HUES48 (cell line): ENCODE measurements around the gene IL1B.

Source experiments
- H3K27ac ChIP-seq: one replicate; pipeline ENCODE4 v1.7.0; 2013; ENCODE audit warnings: low read depth, low read length, inconsistent platforms
- H3K27me3 ChIP-seq: 2 replicates; pipeline ENCODE4 v1.6.1; 2013; ENCODE audit warnings: mild to moderate bottlenecking, low read length; ENCODE audit not compliant: control insufficient read depth, insufficient read depth
- H3K36me3 ChIP-seq: 2 replicates; pipeline ENCODE4 v1.6.1; 2013; ENCODE audit warnings: low read length; ENCODE audit not compliant: control insufficient read depth, insufficient read depth
- H3K4me1 ChIP-seq: 2 replicates; pipeline ENCODE4 v1.6.1; 2013; ENCODE audit warnings: mild to moderate bottlenecking, low read length; ENCODE audit not compliant: control insufficient read depth, insufficient read depth
- H3K4me3 ChIP-seq: 2 replicates; pipeline ENCODE4 v1.5.1; 2013; ENCODE audit warnings: mild to moderate bottlenecking, low read depth, low read length
- H3K9ac ChIP-seq: 2 replicates; pipeline ENCODE4 v1.6.1; 2013; ENCODE audit warnings: mild to moderate bottlenecking, low read depth, low read length, moderate library complexity
- H3K9me3 ChIP-seq: 2 replicates; pipeline ENCODE4 v1.6.1; 2013; ENCODE audit warnings: low read length; ENCODE audit not compliant: control insufficient read depth, insufficient read depth

Gene IL1B

GRCh38 chr2:112790305-112790704 lies 46.3 kb downstream of the IL1B start:
- Histone ChIP-seq H3K9me3 (no peaks in the 10 kb centered on the region), H3K4me1 (peaks cover 18% of the 10 kb centered on the region), H3K4me3 (no peak overlapping the region), H3K36me3 (no peaks in the 10 kb centered on the region), H3K27ac (no peak overlapping the region), H3K9ac (no peak overlapping the region), H3K27me3 (no peaks in the 10 kb centered on the region)

- no peaks in the 10 kb centered on the region for H3K9me3 ChIP-seq
- H3K36me3 ChIP-seq, result no peaks in the 10 kb centered on the region
- peaks cover 27% of the 10 kb centered on the region for H3K4me1 ChIP-seq
- H3K4me3 ChIP-seq, result no peak overlapping the region
- H3K27me3 ChIP-seq, result no peaks in the 10 kb centered on the region
- no peak overlapping the region for H3K9ac ChIP-seq
- no peak overlapping the region for H3K27ac ChIP-seq
Measured at GRCh38 chr2:112789186-112789585, 47.4 kb downstream of the IL1B start.

- Histone ChIP-seq H3K9me3 (no peaks in the 10 kb centered on the region), H3K9ac (no peak overlapping the region), H3K36me3 (no peaks in the 10 kb centered on the region), H3K4me1 (peaks cover 33% of the 10 kb centered on the region), H3K4me3 (no peak overlapping the region), H3K27ac (no peak overlapping the region), H3K27me3 (no peaks in the 10 kb centered on the region)
Measured at GRCh38 chr2:112788653-112789052, 47.9 kb downstream of the IL1B start.

GRCh38 chr2:112787729-112788393 lies 48.7 kb downstream of the IL1B start:
- Histone ChIP-seq H3K9me3 (no peaks in the 10 kb centered on the region), H3K4me3 (no peak overlapping the region), H3K9ac (no peak overlapping the region), H3K27ac (no peak overlapping the region), H3K36me3 (no peaks in the 10 kb centered on the region), H3K4me1 (peaks cover 38% of the 10 kb centered on the region), H3K27me3 (no peaks in the 10 kb centered on the region)

- no peak overlapping the region for H3K27ac ChIP-seq
- H3K9ac ChIP-seq, result no peak overlapping the region
- H3K4me1 ChIP-seq, result peaks cover 37% of the 10 kb centered on the region
- no peak overlapping the region for H3K4me3 ChIP-seq
- no peaks in the 10 kb centered on the region for H3K36me3 ChIP-seq
- no peaks in the 10 kb centered on the region for H3K27me3 ChIP-seq
- H3K9me3 ChIP-seq, result no peaks in the 10 kb centered on the region
Measured at GRCh38 chr2:112787294-112787693, 49.3 kb downstream of the IL1B start.

- Histone ChIP-seq H3K4me3 (peak within 1 kb of the TSS; percentile 37), H3K27me3 (no peaks in the 10 kb centered on the region), H3K27ac (peak within 1 kb of the TSS; percentile 48), H3K4me1 (peaks cover 29% of the 10 kb centered on the region), H3K9ac (no peak within 1 kb of the TSS), H3K36me3 (no peaks in the 10 kb centered on the region), H3K9me3 (no peaks in the 10 kb centered on the region)
Measured at GRCh38 chr2:112784199-112785189, 52.1 kb downstream of the IL1B start, which contains the start of gene IL1A. TSS of gene IL1A (minus strand) at chr2:112784493. CDS start at chr2:112783770, 723 bp downstream.

GRCh38 chr2:112783187-112783714 lies 53.3 kb downstream of the IL1B start:
- Histone ChIP-seq H3K27ac (no peak overlapping the region), H3K36me3 (no peaks in the 10 kb centered on the region)

GRCh38 chr2:112782234-112782799 lies 54.3 kb downstream of the IL1B start:
- Histone ChIP-seq H3K4me1 (peaks cover 29% of the 10 kb centered on the region), H3K9ac (no peak overlapping the region), H3K9me3 (no peaks in the 10 kb centered on the region), H3K27ac (no peak overlapping the region), H3K36me3 (no peaks in the 10 kb centered on the region), H3K27me3 (no peaks in the 10 kb centered on the region), H3K4me3 (no peak overlapping the region)

More at GRCh38 chr2:112783187-112783714, 53.3 kb downstream of the IL1B start:
- H3K9ac ChIP-seq, result no peak overlapping the region
- H3K27me3 ChIP-seq, result no peaks in the 10 kb centered on the region
- H3K4me3 ChIP-seq, result peak overlapping the region; percentile 37; the same call in 1 of the 2 replicates
- H3K9me3 ChIP-seq, result no peaks in the 10 kb centered on the region
- peaks cover 29% of the 10 kb centered on the region for H3K4me1 ChIP-seq
